ENCODE data around the gene WDHD1.
"Not testable (repeated sequence)": the region's sequence is repeated elsewhere in the genome, so short reads cannot be mapped to it uniquely, and the experiment has no call there.

- TF ChIP-seq, protein P1, sequence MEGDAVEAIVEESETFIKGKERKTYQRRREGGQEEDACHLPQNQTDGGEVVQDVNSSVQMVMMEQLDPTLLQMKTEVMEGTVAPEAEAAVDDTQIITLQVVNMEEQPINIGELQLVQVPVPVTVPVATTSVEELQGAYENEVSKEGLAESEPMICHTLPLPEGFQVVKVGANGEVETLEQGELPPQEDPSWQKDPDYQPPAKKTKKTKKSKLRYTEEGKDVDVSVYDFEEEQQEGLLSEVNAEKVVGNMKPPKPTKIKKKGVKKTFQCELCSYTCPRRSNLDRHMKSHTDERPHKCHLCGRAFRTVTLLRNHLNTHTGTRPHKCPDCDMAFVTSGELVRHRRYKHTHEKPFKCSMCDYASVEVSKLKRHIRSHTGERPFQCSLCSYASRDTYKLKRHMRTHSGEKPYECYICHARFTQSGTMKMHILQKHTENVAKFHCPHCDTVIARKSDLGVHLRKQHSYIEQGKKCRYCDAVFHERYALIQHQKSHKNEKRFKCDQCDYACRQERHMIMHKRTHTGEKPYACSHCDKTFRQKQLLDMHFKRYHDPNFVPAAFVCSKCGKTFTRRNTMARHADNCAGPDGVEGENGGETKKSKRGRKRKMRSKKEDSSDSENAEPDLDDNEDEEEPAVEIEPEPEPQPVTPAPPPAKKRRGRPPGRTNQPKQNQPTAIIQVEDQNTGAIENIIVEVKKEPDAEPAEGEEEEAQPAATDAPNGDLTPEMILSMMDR (conservative IDR thresholded peaks at IDR 0.05 in 1 of 2, IDR thresholded peaks at IDR 0.05 in 1 of 2; ENCODE audit: extremely low read depth in 1 of 2, insufficient read depth in 1 of 2, low read depth in 1 of 2, low read length in 2 of 2) = not testable (repeated sequence)
- TF ChIP-seq EZH2 (IDR thresholded peaks at IDR 0.05; ENCODE audit: borderline replicate concordance, low read length) = not testable (repeated sequence)
These were observed 128.9 kb downstream of the WDHD1 start for GRCh38 chr14:54897809-54898555.

All from mammary epithelial cell (primary cell).